Spleen (tissue), 11 donors: Measurements from ENCODE around the gene CDK14. TPM values are rescaled to one million over a fixed set of nuclear protein-coding genes. Genes with fewer than 3 reads are reported as not detected.

Experiments
- DNase-seq: peaks from one replicate; pipeline ENCODE4 v3.0.0-alpha.2; 2020
- H3K27ac ChIP-seq, 8 donors: fragments of 200-600 bp; sonication (generic) in 7 of 8; 1 replicate in 4 of 8; 2 replicates in 4 of 8; pipeline versions ENCODE4 v1.5.0 to v1.8.0; 2016 to 2021; ENCODE audit warnings: inconsistent platforms in 4 of 8, mild to moderate bottlenecking in 4 of 8, moderate library complexity in 1 of 8
- H3K27me3 ChIP-seq, 7 donors: fragments of 200-600 bp; sonication (generic) in 6 of 7; replicated peaks in 1 of 7; 1 replicate in 4 of 7; 2 replicates in 3 of 7; pipeline versions ENCODE4 v1.5.0 to v1.8.0; 2016 to 2021; ENCODE audit warnings: inconsistent platforms in 3 of 7, mild to moderate bottlenecking in 1 of 7
- H3K36me3 ChIP-seq, 6 donors: fragments of 200-600 bp; sonication (generic) in 5 of 6; 1 replicate in 4 of 6; 2 replicates in 2 of 6; pipeline versions ENCODE4 v1.5.0 to v1.8.0; 2016 to 2021; ENCODE audit warnings: inconsistent platforms in 2 of 6
- H3K4me1 ChIP-seq, 6 donors: fragments of 200-600 bp; sonication (generic) in 5 of 6; 1 replicate in 3 of 6; 2 replicates in 3 of 6; pipeline versions ENCODE4 v1.5.0 to v1.8.0; 2016 to 2021; ENCODE audit warnings: inconsistent platforms in 3 of 6
- H3K4me3 ChIP-seq, 8 donors: fragments of 200-600 bp; sonication (generic) in 7 of 8; 1 replicate in 4 of 8; 2 replicates in 4 of 8; pipeline versions ENCODE4 v1.5.0 to v1.8.0; 2016 to 2021; ENCODE audit warnings: inconsistent platforms in 4 of 8, mild to moderate bottlenecking in 4 of 8, moderate library complexity in 2 of 8
- H3K9me3 ChIP-seq, 8 donors: fragments of 200-600 bp; sonication (generic) in 7 of 8; 1 replicate in 4 of 8; 2 replicates in 4 of 8; pipeline versions ENCODE4 v1.5.0 to v1.8.0; 2016 to 2021; ENCODE audit warnings: inconsistent platforms in 4 of 8
- CTCF ChIP-seq, 11 experiments: fragments of 200-600 bp in 7 of 11; fragments of 450-650 bp in 4 of 11; sonication (generic) in 4 of 11; IDR thresholded peaks in 8 of 11; conservative IDR thresholded peaks in 3 of 11; 1 replicate in 7 of 11; 2 replicates in 4 of 11; pipeline versions ENCODE4 v1.4.0 to v1.8.0; 2016 to 2021; ENCODE audit warnings: antibody characterized with exemption in 11 of 11, inconsistent platforms in 4 of 11, mild to moderate bottlenecking in 1 of 11
- POLR2A ChIP-seq, 3 donors: fragments of 450-650 bp; IDR thresholded peaks; one replicate each; pipeline ENCODE4 v1.5.1; 2017; ENCODE audit warnings: antibody characterized with exemption in 3 of 3, mild to moderate bottlenecking in 1 of 3
- POLR2AphosphoS5 ChIP-seq, 3 donors: sonication (generic); formaldehyde crosslinking; IDR thresholded peaks; one replicate each; pipeline ENCODE4 v1.5.1; 2017; ENCODE audit warnings: antibody characterized with exemption in 3 of 3
- WGBS, 5 donors: extraction: QIAGEN DNeasy Blood & Tissue Kit in 3 of 5; methylation state at CpG; one replicate each; pipeline versions ENCODE4 v1.1.5 to v1.1.7; 2013 to 2018; 5-methylcytosine and 5-hydroxymethylcytosine counted together
- intact Hi-C: fragments of 100-400 bp; cut with DNase I; formaldehyde crosslinking; loops from one replicate; pipeline ENCODE4 v1.15.0; 2023; ENCODE audit warnings: low total_unique reads
- polyA plus RNA-seq, 3 donors: library from polyadenylated mRNA; stranded (reverse); fragments of 200-250 nt; gene quantifications; one replicate each; pipeline ENCODE4 v1.2.1, GENCODE V29; 2013
- total RNA-seq, 7 donors: library from RNA; depleted of rRNA in 3 of 7; stranded (reverse); fragments of >200 nt in 3 of 7; fragmentation: NEBNext Ultra II Directional in 4 of 7; extraction: Animal tissue kit (Norgen Biotek cat#: 25700) in 4 of 7; gene quantifications; one replicate each; pipeline versions ENCODE4 v1.1.0 to v1.2.1, GENCODE V29; 2016 to 2021
- donor health status: healthy with polysubstance abuse.
- donor health status: DM: no; HTN: no; CAD: no; lungs with moderate emphysema.
- donor health status: DM: no; HTN: no; CAD: no.
- donor health status: Bipolar disorder and iron deficiency.
- donor health status: healthy.
- donor health status: DM: no; HTN: no; CAD: no.
- donor health status: DM: yes; HTN: yes; CAD: no.

The CDK14 gene
- total and polyA plus RNA-seq, 10 donors, result 6.6 to 109 (median 51.2) TPM

- no peak for DNase-seq
- H3K27ac ChIP-seq, result no peak overlapping the region
- no peaks in the 10 kb centered on the region for H3K4me1 ChIP-seq
- TF ChIP-seq CTCF (IDR thresholded peaks at IDR 0.05 in 8 of 11, conservative IDR thresholded peaks at IDR 0.05 in 3 of 11) (no peak), POLR2A (IDR thresholded peaks at IDR 0.05) (no peak), POLR2AphosphoS5 (IDR thresholded peaks at IDR 0.05) (no peak)
- H3K36me3 ChIP-seq, result peaks cover 0 to 3% (median 0%) of the 10 kb centered on the region in 6 donors
- H3K9me3 ChIP-seq, result no peaks in the 10 kb centered on the region
- H3K27me3 ChIP-seq, result no peaks in the 10 kb centered on the region
- no peak overlapping the region for H3K4me3 ChIP-seq
- WGBS, 5 donors, result 87 to 96% (median 88%) methylated on average over 4 of the region's 4 CpGs
- intact Hi-C loops, result no loop called here
These were observed 226.0 kb downstream of the CDK14 start for GRCh38 chr7:90821961-90822620.

GRCh38 chr7:90824386-90825307 is 228.5 kb downstream of the CDK14 start:
- H3K27ac ChIP-seq, result no peak overlapping the region
- WGBS, 5 donors, result 62 to 82% (median 64%) methylated on average over 5 of the region's 5 CpGs
- TF ChIP-seq POLR2AphosphoS5 (IDR thresholded peaks at IDR 0.05), result no peak
- TF ChIP-seq CTCF (IDR thresholded peaks at IDR 0.05 in 8 of 11, conservative IDR thresholded peaks at IDR 0.05 in 3 of 11), result no peak
- TF ChIP-seq POLR2A (IDR thresholded peaks at IDR 0.05), result no peak
- H3K4me1 ChIP-seq, result no peaks in the 10 kb centered on the region
- intact Hi-C loops, result no loop called here
- no peaks in the 10 kb centered on the region for H3K27me3 ChIP-seq
- peaks cover 0 to 16% (median 7%) of the 10 kb centered on the region in 8 donors for H3K9me3 ChIP-seq
- DNase-seq, result no peak
- H3K36me3 ChIP-seq, result peaks cover 0 to 20% (median 0%) of the 10 kb centered on the region in 6 donors
- no peak overlapping the region for H3K4me3 ChIP-seq

GRCh38 chr7:90825779-90826178 is 229.7 kb downstream of the CDK14 start:
- intact Hi-C loops, result no loop called here
- DNase-seq, result no peak
- WGBS, 5 donors, result 66 to 89% (median 85%) methylated on average over 2 of the region's 2 CpGs
- H3K4me1 ChIP-seq, result no peaks in the 10 kb centered on the region
- no peak overlapping the region for H3K4me3 ChIP-seq
- H3K9me3 ChIP-seq, result peaks cover 0 to 26% (median 17%) of the 10 kb centered on the region in 8 donors
- no peaks in the 10 kb centered on the region for H3K27me3 ChIP-seq
- H3K27ac ChIP-seq, result no peak overlapping the region
- TF ChIP-seq POLR2AphosphoS5 (IDR thresholded peaks at IDR 0.05), result no peak
- TF ChIP-seq POLR2A (IDR thresholded peaks at IDR 0.05), result no peak
- no peak for TF ChIP-seq CTCF (IDR thresholded peaks at IDR 0.05 in 8 of 11, conservative IDR thresholded peaks at IDR 0.05 in 3 of 11)
- peaks cover 0 to 28% (median 0%) of the 10 kb centered on the region in 6 donors for H3K36me3 ChIP-seq

- no peaks in the 10 kb centered on the region for H3K27me3 ChIP-seq
- no peak overlapping the region for H3K27ac ChIP-seq
- peaks cover 0 to 26% (median 17%) of the 10 kb centered on the region in 8 donors for H3K9me3 ChIP-seq
- DNase-seq, result no peak
- H3K4me1 ChIP-seq, result no peaks in the 10 kb centered on the region
- H3K4me3 ChIP-seq, result no peak overlapping the region
- H3K36me3 ChIP-seq, result peaks cover 0 to 24% (median 0%) of the 10 kb centered on the region in 6 donors
- TF ChIP-seq CTCF (IDR thresholded peaks at IDR 0.05 in 8 of 11, conservative IDR thresholded peaks at IDR 0.05 in 3 of 11) (no peak), POLR2AphosphoS5 (IDR thresholded peaks at IDR 0.05) (no peak), POLR2A (IDR thresholded peaks at IDR 0.05) (no peak)
- 80 to 90% (median 85%) methylated on average over 3 of the region's 3 CpGs for WGBS, 5 donors
- intact Hi-C loops, result no loop called here
These were observed 232.5 kb downstream of the CDK14 start for GRCh38 chr7:90828601-90829000.
